H54 (cell line): ENCODE measurements around the gene RNF187.

ENCODE experiments used
- DNase-seq: peaks from one replicate; pipeline ENCODE4 v3.0.0; 2011; ENCODE audit warnings: low spot score, mixed read lengths; ENCODE audit not compliant: insufficient read length
- FAIRE-seq: peaks from 3 replicates; lab custom pipeline; 2011; peaks lifted over from hg19 to GRCh38; lab: Jason Lieb, UNC
- POLR2A ChIP-seq: IDR thresholded peaks from 2 replicates; pipeline ENCODE4 v1.6.1; 2011; ENCODE audit warnings: low read depth, mild to moderate bottlenecking, low read length

RNF187 gene

DNA sequence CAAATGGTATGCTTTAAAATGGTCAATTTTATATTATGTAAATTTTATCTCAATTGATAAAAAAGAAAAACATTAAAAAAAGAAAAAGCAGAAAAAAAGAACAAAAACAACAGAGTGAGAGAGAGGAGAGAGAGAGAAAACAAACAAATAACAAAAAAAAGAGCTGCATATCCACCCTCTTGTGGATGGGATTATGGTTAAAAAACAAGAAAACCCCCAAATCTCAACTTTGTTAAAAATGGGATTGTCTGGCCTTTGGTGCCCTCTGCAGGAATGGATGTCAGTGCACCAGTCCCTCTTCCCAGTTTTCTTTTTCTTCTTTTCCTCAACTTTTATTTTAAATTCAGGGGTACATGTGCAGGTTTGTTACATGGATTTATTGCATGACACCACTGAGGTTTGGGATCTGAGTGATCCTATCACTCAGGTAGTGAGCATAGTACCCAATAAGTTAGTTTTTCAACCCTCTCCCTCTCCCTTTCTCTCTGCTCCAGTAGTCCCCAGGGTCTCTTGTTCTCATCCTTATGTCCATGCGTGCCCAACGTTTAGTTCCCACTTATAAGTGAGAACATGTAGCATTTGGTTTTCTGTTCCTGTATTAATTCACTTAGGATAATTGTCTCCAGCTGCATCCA lies 28.1 kb downstream of the RNF187 start:
- DNase-seq (peak; percentile 30), FAIRE-seq (no peak)
- no peak for TF ChIP-seq POLR2A

DNA sequence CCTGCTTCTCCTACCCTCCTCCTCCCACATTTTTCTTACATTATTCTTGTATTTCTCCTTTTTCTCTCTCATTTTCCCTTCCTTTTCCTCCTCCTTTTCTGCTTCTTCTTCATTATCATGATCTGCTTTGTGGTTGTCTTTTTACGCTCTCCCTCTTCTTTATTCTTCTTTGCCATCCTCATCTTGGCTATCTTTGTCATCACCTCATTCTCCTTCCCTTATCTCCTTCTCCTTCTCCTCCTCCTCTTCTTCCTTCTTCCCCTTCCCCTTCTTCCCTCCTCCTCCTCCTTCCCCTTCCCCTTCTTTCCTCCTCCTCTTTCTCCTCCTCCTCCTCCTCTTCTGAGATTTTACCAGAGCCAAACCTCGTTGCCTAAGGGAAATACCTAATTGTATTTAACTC lies 30.5 kb downstream of the RNF187 start:
- no peak for DNase-seq
- no peak for FAIRE-seq
- no peak for TF ChIP-seq POLR2A

DNA sequence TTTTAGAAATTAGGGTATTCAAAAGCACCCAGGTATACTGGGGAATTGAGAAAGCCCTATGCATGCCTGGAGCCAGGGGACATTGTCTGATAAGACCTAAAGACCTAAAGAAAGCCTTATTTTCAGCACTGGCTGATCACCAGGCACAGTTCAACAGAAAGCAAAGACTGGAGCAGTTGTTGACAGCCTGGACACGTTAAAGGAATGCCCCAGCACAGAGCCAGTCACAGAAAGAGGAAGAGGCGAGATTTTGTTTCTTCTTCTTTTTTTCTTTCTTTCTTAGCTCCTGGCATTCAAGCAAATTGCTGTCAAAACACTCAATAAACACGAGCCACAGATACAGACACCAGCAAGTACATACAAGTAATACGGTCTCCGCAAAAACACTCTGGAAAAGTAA lies 40.4 kb downstream of the RNF187 start:
- TF ChIP-seq POLR2A: no peak
- DNase-seq (no peak), FAIRE-seq (no peak)

DNA sequence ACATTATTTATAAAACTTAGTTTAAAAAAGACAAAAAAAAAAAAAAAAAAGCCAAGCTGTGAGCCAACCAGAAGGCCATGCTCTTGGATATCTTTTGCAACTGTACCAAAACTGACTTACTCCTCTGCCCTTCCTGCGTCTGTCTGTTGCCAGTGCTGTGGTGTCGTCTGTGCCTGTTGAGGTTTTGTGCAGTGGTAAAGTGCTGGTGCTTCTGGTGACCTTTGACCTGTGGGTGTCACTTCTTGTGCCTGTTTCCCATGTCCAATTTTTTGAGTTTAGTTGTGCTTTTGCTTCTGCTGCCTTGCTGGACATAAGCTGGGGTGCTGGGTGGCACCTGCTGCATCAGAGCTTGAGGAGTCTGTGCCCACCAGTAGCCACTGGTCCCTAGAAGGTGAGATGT lies 41.4 kb downstream of the RNF187 start:
- no peak for TF ChIP-seq POLR2A
- no peak for DNase-seq
- no peak for FAIRE-seq

GRCh38 chr1:228530086-228530758 lies 43.0 kb downstream of the RNF187 start:
- FAIRE-seq: no peak
- no peak for DNase-seq
- TF ChIP-seq POLR2A: no peak

DNA sequence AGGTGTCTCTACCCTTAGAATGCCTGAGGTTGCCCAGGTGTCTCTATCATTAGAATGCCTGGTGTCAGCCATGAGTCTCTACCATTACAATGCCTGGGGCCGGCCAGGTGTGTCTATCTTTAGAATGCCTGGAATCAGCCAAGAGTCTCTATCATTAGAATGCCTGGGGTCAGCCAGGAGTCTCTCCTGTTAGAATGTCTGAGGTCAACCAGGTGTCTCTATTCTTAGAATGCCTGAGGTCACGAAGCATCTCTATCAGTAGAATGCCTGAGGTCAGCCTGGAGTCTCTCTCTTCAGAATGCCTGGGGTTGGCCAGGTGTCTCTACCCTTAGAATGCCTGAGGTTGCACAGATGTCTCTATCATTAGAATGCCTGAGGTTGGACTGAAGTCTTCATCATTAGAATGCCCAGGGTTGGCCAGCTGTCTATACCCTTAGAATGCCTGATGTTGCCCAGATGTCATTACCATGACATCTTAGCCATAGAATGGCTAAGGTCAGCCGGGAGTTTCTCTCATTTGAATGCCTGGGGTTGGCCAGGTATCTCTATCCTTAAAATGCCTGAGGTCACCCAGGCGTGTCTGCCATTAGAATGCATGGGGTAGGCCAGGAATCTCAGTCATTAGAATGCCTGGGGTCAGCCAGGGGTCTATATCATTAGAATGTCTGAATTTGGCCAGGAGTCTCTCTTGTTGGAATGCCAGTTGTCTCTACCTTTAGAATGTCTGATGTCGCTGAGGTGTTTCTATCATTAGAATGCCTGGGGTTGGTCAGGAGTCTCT lies 44.0 kb downstream of the RNF187 start:
- no peak for TF ChIP-seq POLR2A
- no peak for FAIRE-seq
- DNase-seq: no peak

DNA sequence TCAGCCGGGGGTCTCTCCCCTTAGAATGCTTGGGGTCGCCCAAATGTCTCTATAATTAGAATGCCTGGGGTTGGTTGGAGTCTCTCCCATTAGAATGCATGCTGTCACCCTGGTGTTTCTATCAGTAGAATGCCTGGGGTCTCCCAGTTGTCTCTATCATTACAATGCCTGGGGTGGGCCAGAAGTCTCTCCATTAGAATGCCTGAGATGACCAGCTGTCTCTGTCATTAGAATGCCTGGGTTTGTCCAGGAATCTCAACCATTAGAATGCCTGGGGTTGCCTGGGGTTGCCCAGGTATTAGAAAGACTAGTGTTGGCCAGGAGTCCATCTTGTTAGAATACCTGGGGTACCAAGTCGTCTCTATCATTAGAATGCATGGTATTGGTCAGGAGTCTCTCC lies 51.6 kb downstream of the RNF187 start:
- DNase-seq (no peak), FAIRE-seq (no peak)
- TF ChIP-seq POLR2A: no peak

DNA sequence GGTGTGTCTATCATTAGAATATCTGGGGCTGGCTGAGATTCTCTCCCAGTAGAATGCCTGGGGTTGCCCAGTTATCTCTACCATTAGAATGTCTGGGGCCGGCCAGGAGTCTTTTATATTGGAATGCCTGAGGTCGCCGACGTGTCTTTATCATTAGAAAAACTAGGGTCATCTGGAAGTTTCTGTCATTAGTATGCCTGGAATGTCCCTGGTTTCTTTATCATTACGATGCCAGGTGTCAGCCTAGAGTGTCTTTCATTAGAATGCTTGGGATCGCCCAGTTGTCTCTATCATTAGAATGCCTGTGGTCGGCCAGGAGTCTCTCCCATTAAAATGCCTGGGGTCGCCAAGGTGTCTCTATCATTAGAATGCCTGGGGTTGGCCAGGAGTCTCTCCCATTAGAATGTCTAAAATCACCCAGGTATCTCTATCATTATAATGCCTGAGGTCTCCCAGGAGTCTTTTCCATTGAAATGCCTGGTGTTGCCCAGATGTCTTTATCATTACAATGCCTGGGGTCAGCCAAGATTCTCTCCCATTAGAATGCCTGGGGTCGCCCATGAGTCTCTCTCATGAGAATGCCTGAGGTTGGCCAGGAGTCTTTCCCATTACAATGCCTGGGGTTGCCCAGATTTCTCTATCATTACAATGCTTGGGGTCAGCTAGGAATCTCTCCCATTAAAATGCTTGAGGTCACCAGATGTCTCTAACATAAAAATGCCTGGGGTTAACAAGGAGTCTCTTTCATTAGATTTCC lies 53.2 kb downstream of the RNF187 start:
- no peak for FAIRE-seq
- no peak for DNase-seq
- no peak for TF ChIP-seq POLR2A

GRCh38 chr1:228541725-228542124 lies 54.5 kb downstream of the RNF187 start:
- FAIRE-seq (no peak), DNase-seq (no peak)
- no peak for TF ChIP-seq POLR2A

- DNase-seq (no peak), FAIRE-seq (no peak)
- no peak for TF ChIP-seq POLR2A
These were observed 55.2 kb downstream of the RNF187 start for GRCh38 chr1:228542376-228542775.

GRCh38 chr1:228542981-228543380 lies 55.8 kb downstream of the RNF187 start:
- FAIRE-seq (no peak), DNase-seq (no peak)
- no peak for TF ChIP-seq POLR2A

DNA sequence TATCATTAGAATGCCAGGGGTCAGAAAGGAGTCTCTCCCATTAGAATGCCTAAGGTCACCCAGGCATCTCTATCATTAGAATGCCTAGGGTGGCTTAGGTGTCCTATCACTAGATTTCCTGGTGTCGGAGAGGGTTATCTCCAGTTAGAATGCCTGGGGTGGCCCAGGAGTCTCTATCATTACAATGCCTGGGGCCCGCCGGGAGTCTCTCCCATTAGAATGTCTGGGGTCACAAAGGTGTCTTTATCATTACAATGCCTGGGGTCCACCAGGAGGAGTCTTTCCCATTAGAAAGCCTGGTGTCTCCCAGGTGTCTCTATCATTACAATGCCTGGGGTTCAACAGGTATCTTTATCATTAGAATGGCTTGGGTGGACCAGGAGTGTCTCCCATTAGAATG lies 56.2 kb downstream of the RNF187 start:
- no peak for TF ChIP-seq POLR2A
- DNase-seq: no peak
- no peak for FAIRE-seq

DNA sequence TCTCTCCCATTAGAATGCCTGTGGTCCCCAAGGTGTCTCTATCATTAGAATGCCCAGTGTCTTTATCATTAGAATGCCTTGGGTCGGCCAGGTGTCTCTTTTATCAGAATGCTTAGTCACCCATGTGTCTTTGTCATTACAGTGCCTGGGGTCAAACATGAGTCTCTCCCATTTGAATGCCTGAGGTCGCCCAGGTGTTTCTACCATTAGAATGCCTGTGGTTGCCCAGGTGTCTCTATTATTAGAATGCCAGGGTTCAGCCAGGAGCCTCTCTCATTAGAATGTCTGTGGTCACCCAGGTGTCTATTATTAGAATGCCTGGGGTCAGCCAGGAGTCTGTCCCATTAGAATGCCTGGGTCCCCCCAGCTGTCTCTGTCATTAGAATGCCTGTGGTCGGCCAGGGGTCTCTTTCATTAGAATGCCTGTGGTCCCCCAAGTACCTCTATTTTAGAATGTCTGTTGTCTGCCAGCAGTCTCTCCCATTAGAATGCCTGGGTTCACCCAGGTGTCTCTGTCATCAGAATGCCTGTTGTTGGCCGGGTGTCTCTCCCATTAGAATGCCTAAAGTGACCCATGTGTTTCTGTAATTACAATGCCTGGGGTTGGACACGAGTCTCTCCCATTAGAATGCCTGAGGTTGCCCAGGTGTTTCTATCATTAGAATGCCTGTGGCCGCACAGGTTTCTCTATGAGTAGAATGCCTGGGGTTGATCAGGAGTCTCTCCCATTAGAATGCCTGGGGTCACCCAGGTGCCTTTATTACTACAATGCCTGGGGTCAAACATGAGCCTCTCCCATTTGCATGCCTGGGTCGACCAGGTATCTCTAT lies 57.1 kb downstream of the RNF187 start:
- TF ChIP-seq POLR2A: no peak
- no peak for DNase-seq
- FAIRE-seq: no peak
